HG02610 (cell line): ENCODE results near the gene C19orf81.

ENCODE experiments used
- ATAC-seq: cut with Tn5 transposase; IDR thresholded peaks from one replicate; pipeline ENCODE4 v1.9.1; 2021; ENCODE audit warnings: mild to moderate bottlenecking, moderate library complexity; ENCODE audit not compliant: unreplicated experiment

C19orf81 gene

DNA sequence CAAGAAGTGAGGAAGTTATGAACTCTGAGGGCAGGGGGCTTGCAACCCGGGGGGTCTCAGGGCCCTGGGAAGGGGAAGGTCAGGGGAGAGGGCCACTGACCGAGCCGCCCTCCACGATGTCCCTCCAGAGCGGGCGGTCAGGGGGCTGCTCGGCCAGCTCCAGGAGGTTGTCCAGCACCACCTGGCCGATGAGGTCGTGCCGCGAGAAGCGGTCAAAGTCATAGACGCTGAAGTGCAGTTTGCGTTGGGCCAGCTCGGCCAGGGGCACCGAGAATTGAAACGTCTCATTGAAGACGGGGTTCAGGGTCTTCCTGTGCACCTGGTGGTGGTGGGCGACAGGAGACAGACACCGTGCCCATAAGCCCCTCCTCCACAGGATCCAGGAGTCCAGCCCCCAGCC lies 20.1 kb upstream of the C19orf81 start:
- ATAC-seq = no peak

DNA sequence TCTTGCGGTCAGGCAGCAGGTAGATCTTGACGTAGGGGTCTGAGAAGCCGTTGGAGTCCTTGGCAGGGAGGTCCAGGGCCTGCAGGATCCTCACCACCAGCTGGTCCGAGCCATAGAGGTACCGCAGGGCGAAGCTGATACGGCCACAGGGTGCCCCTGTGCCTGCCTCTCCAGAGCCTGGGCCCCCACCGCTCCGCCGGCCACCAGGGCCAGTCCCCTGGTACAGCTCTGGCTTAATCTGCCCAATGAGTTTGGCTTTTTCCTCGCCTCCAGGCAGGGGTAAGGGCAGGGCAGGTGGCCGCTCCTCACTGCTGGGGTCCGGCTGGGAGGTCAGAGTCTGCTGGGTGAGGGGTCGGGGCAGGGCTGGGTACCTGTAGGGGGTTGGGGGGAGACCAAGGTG lies 19.4 kb upstream of the C19orf81 start:
- no peak for ATAC-seq

DNA sequence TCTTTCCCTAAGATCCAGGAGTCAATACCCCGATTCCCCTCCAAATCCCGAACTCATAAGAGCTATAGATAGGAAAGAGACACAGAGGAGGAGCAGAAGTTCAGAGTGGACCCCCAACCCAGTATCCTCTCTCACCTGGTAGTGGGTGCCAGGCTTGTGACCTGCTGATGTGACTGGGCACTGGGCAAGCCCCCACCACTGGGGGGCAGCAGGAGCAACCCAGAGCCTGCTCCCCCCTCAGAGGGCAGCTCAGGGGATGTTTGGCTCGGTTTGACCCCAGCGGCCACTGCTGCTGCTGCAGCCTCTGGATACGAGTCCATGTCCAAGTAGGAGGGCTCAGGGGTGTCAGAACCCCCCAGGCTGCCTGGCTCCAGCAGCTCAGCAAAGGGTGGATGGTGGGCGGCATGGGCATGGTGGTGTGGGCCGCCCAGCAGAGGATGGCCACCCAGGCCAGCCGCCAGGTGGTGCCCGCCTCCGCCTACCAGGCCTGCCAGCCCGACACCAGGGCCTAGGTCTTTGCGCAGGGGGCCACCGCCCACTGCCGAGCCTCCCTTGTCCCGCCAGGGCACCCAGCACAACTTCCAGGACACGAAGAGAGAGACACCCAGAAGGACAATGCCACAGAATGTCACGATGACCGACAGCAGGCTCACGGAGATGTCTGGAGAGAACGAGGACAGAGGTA lies 17.0 kb upstream of the C19orf81 start:
- ATAC-seq = no peak

DNA sequence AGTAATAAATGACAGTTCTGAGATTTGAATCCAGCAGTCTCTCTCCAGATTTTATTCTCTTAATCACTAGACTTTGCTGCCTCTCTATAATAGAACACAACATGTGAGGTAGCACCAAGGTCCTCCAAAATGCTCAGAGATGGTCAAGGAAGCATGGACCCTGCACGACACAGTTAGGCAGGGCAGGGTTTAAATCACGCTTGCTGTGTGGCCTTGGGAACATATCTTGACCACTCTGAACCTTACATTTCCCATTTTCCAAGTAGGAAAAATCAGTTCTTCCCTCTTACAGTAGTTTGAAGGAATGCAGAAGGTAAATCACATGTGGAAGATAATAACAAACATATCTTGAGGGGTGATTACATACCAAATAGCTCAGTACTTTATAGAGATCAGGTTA lies 15.9 kb upstream of the C19orf81 start:
- no peak for ATAC-seq

DNA sequence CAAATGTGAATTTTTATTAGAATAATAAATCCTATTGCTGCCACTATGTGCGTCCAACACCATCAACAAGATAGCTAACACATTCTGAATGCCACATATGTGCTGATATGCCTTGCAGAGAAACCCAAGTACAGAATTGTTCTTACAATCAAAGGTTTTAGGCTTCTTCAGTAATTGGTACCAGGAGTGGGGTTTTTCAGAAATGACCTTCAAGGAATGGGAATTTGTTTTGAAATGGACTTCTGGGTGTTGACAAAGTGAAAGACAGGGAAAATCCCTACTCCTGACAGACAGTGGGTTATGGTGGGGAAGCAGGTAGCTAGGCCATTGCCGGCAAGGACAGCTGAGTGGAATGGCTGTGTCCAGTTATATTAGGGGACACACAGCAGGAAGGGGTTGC lies 15.3 kb upstream of the C19orf81 start:
- ATAC-seq = no peak

DNA sequence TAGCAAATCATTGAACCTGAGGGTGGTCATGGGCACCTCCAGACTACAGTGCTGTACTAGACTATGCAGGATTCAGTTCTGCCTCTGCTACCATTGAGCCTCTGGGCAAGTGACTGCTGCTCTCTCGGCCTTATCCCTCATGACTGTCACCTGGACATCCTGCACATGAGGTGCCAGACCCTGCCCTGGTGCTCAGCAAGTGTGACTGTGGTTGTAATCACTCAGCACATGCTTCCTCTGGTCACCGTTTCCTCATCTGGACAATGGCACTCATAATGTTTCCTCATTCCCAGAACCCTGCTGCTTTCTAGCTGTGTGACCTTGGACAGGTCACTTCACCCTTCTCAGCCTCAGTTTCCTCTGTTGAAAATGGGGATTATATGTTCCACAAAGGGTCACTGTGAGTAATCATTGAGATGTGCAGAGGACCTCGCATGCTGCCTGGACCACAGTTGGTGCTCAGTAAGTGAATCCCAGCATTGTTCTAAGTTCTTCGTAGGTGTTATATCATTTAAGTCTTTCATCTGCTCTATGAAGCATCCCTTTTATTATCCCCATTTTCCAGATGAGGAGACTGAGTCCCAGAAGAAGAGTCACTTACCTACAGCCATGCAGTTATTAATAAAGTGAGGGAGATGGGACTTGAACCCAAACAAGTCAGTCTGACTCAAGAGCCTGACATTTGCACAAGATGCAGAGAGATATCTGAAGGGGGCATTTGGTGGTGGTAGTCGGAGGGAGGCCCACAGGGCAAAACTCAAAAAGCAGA lies 12.7 kb upstream of the C19orf81 start:
- ATAC-seq = no peak

DNA sequence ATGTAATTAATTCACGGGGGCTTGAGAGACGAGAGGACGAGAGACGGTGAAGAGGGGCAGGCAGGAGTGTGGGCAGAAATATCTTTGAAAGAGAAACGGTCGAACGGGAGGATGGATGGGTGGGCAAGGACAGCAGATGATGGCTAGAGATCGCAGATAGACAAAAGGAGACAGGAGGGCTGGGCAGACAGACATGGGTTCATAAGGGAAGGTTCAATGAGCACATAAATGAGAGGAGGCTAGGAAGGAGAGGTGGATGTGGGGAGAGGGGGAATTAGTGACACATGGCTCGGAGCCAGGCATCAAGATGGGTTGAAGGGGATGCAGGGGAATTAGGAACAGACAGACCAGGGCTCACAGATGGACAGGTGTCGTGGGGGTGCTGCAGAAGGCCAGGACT lies 10.6 kb upstream of the C19orf81 start:
- no peak for ATAC-seq

DNA sequence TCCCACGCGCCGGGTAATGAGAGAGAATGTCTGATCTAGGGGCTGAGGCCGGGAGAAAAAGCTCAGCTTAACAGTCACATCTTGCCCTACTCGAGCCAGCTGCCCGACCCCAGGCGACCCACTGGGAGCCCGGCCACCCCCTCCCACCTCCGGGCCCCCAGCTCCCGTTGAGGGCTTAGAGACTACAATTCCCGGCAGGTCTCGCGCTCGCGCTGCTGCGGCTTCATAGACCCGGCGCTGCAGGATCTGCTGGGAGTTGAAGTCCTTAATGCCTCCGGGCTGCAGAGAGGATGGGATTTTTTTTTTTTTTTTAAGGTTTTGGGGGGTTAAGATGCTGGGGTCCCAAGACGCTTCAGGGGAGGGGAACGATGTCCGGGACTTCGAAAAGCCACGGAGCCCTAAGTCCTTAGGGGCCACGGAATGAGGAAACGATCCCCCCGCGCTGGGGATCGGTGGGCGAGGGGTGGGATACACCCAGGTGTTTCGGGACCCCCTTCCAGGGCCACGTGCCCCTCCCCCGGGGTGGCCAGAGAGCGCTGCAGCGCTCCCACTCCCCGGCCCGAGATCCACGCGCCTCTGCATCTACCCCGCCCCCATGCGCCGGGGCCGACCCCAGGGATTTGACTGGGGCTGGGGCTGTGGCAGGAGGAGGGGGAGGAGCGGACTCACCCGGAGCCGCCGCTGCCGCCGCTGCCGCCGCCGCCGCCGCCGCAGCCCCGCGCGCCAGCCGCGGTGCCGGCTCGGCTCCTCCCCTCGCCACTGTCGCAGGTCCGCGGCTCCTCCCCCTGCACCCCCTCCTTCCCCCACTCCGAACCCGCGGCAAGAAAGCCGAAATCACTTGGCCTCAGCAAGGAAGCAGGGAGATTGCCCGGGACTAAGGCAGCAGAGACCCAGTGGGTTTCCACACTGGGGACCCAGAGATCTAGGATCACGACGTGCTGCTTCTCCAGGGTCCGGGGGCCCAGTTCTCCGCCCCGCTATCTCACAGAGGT lies 9.8 kb upstream of the C19orf81 start, which contains the start of gene SYT3:
SYT3 (minus strand) TSS at position 761 of the 992 bp plus-strand sequence. CDS start 2,470 bp downstream, outside the sequence.
- ATAC-seq = no peak

DNA sequence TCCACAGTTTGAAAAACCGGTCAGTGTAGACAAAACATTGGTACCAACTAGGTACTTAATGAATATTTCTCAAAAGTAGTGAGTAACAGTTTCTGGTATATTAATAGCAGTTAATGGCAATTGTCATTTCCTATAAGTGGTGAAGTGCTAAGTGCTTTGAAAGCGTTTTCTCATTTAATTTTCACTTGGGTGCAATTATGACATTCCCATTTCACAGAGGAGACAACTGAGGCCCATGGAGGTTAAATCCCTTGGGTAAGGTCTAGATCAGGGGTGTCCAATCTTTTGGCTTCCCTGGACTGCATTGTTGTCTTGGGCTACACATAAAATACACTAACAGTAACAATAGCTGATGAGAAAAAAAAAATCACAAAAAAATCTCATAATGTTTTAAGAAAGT lies 8.9 kb upstream of the C19orf81 start:
- no peak for ATAC-seq

DNA sequence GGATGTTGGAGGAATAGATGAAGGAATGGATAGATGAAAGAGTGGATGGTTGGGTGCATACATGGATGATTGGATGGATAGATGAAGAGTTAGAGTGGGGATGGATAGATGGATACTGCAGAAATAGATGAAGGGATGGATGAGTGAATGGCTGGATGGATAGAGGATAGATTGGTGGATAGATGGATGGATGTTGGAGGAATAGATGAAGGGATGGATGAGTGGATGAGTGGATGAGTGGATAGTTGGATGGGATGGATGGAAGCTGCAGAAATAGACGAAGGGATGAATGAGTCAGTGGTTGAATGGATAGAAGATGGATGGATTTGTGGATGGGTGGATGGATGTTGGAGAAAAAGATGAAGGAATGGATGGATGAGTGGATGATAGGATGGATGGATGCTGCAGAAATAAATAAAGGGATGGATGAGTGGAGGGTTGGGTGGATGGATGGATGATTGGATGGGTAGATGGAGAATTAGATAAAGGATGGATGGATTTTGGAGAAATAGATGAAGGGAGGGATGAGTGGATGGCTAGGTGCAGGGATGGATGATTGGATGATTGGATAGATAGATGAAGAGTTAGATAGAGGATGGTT lies 4.8 kb upstream of the C19orf81 start:
- no peak for ATAC-seq

DNA sequence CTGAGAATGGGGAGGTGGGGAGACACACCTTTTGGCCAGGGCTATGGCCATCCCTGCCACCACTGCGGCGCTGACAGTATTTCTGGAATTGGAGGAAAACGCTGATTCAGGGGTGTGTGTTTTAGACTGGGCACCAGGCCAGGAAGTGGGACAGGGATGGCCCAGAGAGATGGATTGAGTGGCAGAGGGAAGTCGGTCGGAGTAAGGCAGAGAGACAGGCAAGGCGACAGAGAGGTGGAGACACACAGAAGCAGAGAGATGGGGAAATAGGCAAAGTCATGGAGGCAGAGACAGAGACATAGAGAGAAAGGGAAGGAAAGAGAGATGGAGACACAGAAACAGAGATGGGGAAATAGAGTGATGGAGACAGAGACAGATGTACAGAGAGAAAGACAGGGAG lies 4.1 kb upstream of the C19orf81 start:
- ATAC-seq = no peak

DNA sequence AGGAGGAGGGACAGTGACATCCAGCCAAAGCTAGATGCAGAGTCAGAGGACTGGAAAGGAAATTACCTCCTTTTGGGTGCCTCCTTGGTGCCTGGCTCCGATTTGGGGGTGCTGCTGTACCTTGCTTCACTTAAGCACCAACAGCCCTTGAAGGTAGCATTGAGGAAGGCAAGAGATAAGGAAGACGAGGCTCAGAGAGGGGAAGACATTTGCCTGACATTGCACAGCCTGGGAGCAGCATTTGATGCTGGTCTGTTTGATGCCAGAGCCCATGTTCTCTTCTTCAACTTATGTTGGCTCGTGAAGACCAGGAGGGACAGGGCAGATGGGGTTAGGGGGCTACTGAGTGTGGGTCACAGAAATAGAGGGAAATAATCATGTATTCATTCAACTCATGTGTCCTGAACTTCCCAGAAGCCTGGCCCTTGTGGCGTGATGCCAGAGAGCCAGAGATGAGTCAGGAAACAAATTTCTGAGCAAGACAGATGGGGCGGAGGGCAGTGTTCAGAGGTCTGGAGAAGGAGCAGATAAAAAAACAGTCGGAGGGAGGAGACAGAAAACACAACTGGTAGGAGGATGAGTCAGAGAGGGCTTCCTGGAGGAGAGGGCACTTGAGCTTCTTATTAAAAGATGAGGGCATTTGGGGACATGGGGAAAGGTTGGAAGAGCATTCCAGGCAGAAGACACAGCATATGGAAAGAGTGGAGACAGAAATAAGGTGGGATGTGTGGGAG lies 3.0 kb upstream of the C19orf81 start:
- ATAC-seq = no peak

DNA sequence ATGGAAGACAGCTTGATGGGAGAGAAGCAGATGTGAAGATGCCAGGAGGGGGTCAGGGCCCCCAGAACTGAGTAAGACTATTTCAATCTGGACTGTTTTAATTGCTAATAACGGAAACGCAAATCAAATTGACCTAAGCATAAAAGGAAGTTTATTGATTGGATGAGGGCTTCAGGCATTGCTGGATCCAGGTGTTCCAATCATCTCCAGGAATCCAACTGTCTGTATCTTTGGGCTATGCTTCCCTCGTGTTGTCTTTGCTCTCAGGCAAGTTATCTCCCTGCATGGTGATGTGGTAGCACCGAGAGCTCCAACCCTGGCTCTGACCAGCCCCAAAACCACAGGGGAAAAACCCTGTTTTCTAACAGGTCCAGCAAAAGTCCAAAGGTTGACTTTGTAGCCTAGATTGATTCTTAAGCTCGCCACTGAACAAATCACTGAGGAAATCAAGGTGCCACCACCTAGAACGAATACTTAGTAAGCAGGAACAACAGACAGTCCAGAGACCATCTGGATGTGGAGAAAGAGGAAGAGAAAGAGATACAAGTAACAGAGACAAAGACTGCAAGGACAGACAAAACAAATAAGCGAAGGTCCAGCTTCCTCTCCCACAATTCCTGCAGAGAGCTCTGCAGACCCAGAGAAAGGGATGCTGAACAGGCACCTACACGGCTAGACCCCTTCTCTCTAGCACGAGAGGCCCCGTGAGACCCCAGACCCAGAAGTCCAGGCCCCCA lies 1.2 kb upstream of the C19orf81 start:
- no peak for ATAC-seq

DNA sequence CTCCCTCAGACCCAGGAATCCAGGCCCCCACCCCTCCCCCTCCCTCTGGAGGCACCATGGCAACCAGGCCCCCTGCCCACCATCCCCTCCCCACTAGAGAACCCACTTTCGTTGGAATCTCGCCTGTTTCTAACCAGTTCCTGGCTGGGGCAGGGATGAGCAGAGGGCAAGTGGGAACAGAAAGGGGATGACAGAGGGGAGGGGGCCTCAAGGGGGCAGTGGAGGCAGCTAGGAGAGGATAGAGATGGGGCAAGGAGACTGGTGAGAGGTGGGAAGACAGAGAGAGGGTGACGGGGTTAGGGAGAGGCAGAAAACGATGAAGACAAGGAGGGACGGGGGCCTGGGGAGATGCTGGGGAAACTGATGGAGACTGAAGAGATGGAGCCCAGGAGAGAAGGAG lies 586 bp upstream of the C19orf81 start:
- no peak for ATAC-seq

DNA sequence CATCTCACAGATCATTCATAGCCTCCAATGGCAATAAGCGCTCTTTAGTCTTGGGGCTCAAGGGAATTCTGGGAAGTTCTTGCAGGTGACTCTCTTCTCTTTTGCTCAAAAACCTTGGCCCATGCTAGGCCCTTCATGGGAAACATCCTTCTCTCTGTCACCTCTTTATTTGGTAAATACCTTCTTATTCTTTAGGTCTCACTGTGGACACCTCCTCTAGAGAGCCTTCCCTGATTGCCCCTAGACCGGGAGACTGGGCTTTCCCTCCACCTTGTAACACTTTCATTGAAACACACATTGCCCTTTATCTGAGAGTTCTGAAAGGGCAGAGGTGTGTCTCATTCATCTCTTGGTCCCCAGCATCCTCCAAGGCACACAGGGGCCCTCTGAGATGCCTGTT lies 1.9 kb downstream of the C19orf81 start:
- ATAC-seq = no peak

DNA sequence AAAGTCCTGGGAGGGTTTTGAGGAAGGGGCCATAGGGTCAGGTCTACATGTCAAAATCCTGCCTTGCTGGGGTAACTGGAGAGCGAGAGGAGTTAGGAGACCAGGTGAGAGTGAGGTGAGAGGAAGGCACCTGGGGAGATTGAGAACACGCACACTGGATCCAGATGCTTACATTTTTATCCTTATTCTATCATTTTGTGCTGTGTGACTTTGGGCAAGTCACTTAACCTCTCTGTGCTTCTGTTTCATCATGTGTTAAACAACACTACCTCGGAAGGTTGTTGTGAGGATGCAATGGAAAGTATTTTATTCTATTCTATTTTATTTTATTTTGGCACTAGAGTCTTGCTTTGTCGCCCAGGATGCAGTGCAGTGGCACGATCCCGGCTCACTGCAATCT lies 3.5 kb downstream of the C19orf81 start:
- no peak for ATAC-seq

DNA sequence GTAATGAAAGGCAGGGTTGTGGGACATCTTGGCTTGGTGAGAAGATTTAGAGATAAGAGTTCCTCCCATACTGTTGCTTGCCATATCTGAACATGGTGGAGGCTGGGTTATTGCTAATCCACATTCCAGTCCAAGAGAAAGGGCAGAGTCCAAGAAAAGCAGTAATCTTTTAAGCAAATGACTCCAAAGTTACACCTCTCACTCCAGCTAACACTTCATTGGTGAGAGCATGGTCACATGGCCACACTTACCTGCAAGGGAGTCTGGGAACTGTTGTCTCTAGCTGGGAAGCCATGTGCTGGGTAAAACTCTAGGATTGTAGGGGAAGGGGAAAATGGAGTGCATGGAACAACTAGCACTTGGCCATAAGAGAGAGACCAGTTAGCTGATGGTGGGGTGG lies 5.6 kb downstream of the C19orf81 start:
- ATAC-seq = no peak

DNA sequence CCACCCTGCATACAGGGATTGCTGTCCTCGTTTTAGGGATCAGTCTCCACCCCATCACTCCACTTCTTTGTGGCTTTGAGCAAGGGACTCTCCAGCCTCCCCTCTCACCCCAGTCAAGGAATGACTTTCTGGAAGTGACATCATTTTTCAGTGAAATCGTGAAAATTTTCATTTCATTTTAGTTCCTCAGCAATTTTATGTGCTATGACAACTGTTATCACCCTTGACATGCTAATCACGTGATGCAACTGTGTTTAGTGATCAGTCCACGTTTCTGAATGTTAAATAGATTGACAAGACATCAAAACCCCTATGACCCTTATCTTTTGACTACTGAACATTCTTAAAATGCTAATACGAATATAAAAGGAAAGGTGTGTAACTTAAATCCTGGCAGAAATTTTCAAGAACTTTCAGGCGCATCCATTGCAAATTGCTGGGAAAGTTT lies 8.0 kb downstream of the C19orf81 start:
- no peak for ATAC-seq

DNA sequence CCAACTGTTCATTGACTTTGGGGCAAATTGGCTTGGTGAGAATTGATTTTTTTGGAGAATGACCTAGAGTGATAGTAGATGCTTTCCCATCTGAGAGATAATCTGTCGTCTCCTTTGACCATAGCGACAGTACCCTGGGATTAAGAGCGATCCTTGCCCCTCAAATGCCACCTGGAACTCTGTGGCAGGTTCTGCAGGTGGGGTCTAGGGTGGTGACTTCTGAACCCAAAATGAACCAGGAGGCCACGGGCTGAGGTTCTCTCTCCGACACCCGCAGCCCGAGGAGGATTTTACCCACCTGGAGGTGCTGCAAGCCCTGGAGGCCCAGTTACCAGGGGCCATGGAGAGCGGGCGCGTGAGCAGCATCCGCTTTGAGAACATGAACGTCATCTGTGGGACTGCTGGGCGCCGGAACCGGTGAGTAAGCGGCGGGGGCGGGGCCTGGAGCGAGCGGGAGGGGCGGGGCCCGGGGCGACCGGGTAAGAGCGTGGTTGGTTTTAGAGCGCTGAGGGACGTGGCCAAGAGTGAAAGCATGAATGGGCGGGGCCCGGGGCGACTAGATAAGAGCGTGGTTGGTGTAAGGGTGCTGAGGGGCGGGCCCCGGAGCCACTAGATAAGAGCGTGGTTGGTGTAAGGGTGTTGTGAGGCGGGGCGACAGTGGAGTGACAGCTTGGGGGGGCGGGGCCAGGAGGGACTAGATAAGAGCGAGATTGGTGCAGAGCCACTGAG lies 8.6 kb downstream of the C19orf81 start:
- no peak for ATAC-seq
